HG02642 (cell line): Measurements from ENCODE around the gene CRYZ.
"Not testable (repeated sequence)": the region's sequence is repeated elsewhere in the genome, so short reads cannot be mapped to it uniquely, and the experiment has no call there.

ENCODE experiments used
- ATAC-seq: cut with Tn5 transposase; IDR thresholded peaks from one replicate; pipeline ENCODE4 v1.9.1; 2021; ENCODE audit warnings: mild to moderate bottlenecking; ENCODE audit not compliant: unreplicated experiment, poor library complexity

Gene CRYZ

DNA sequence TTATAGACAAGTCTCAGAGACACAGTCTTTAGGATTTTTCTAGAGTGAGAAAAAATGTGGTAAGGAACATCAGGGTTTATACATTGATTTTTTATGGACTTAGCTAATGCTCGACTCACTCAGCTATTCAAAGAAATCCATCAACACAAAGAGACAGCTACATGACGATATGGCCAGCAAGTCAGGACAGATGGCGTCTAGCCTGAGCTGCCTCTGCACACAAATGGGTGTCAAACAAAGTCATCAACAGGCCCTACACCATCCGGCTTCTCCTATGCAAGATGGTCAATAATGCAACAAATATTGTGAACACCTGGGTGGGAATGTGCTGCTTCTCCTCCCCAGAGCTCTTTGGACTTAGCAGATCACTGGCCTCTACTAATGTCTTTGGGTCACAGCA is 45.9 kb downstream of the CRYZ start:
- ATAC-seq = no peak

- no peak for ATAC-seq
Observed at GRCh38 chr1:74684301-74684700, 48.5 kb downstream of the CRYZ start.

- no peak for ATAC-seq
Observed at GRCh38 chr1:74683656-74684055, 49.2 kb downstream of the CRYZ start.

GRCh38 chr1:74681851-74682250 is 51.0 kb downstream of the CRYZ start:
- peak; percentile 1 for ATAC-seq

- peak; percentile 86 for ATAC-seq
Observed at GRCh38 chr1:74681449-74681848, 51.4 kb downstream of the CRYZ start.

DNA sequence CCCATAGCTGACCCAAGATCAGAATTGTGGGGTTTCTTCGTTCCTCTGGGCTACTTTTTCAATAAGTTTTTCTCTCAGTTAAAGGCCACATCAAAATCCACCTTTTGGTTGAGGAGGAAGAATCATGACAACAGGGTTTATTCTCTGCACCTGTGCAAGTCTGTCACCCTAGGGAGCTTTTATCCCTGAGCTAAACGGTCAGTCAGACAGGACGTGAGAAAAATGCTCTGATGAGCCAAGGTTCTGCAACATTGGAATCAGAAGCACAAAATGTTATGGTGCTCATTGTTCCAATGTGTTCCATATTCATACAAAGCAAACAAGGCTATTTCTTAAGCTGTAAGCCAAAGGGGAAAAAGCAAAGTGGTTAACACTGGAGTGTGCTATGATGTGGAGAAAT is 51.8 kb downstream of the CRYZ start:
- ATAC-seq = peak; percentile 40

GRCh38 chr1:74679811-74680210 is 53.0 kb downstream of the CRYZ start:
- no peak for ATAC-seq

- no peak for ATAC-seq
Observed at GRCh38 chr1:74677926-74678325, 54.9 kb downstream of the CRYZ start.

DNA sequence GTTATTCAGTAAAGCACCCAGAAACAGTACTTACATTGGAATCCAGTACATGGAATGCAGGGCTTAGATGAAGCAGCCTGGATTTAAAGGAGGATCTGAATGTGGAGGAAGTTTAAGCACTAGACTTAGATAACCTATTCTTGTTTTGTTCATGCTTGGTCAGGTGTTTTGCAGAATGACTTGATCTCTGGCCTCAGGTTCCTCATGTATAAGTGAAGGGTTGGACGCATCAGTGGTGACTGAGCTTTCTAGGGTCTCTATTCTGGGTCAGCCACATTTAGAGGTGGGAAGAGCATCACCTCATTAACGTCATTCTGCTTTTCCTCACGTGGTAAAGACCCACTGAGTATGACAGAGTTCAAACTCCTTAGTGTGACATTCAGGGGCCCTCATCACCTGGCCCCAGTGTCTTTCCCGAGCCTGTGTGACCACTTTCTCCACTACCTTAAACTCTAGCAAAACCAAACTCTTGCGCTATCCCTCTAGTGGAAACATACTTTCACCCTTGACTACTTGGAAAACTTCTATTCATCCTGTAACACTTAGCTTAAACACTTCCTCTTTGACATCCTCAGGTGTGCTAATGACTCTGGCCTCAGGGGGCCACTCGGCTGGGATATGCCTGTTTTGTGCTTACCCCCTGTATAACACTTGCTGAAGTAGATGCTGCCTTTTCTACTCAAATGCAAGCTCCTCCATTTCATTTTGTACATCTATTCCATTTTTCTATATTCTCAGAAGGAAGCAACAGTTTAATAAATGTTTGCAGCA is 58.4 kb downstream of the CRYZ start:
- ATAC-seq = peak; percentile 41

GRCh38 chr1:74673351-74674111 is 59.3 kb downstream of the CRYZ start, which contains the start of gene ERICH3:
Gene ERICH3, minus strand, starts transcription at chr1:74673792. Its CDS starts 273 bp downstream, at chr1:74673519.
- ATAC-seq = peak; percentile 60

DNA sequence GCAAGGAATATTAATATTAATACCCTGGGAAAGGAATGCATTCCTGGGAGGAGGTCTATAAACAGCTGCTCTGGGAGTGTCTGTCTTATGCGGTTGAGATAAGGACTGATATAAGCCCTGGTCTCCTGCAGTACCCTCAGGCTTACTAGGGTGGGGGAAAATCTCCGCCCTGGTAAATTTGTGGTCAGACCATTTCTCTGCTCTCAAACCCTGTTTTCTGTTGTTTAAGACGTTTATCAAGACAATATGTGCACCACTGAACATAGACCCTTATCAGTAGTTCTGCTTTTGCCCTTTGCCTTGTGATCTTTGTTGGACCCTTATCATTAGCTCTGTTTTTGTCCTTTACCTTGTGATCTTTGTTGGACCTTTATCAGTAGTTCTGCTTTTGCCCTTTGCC is 62.0 kb downstream of the CRYZ start:
- not testable (repeated sequence) for ATAC-seq
